Bronchial epithelial cell (primary cell): ENCODE measurements around the gene EFNA5. TPM values are rescaled to one million over a fixed set of nuclear protein-coding genes. Genes with fewer than 3 reads are reported as not detected.

ENCODE experiments used
- DNase-seq: peaks from one replicate; pipeline ENCODE4 v3.0.0-alpha.2; 2010; ENCODE audit warnings: low read depth
- FAIRE-seq: peaks from 2 replicates; lab custom pipeline; 2011; peaks lifted over from hg19 to GRCh38; lab: Jason Lieb, UNC
- H3K27me3 ChIP-seq: 2 replicates; pipeline ENCODE4 v1.5.1; 2011; ENCODE audit warnings: low read length; ENCODE audit not compliant: control insufficient read depth, insufficient read depth
- H3K36me3 ChIP-seq: 2 replicates; pipeline ENCODE4 v1.5.1; 2011; ENCODE audit warnings: low read length; ENCODE audit not compliant: control insufficient read depth, insufficient read depth
- H3K4me3 ChIP-seq: 2 replicates; pipeline ENCODE4 v1.5.1; 2011; ENCODE audit warnings: mild to moderate bottlenecking, low read depth, low read length, control low read depth
- CTCF ChIP-seq: IDR thresholded peaks from 2 replicates; pipeline ENCODE4 v1.5.1; 2011; ENCODE audit warnings: mild to moderate bottlenecking, moderate library complexity, low read length, control low read depth, inconsistent platforms; ENCODE audit not compliant: insufficient read depth, severe bottlenecking
- total RNA-seq: library from RNA; depleted of rRNA; stranded (reverse); fragments of >200 nt; gene quantifications from 2 replicates; pipeline ENCODE4 v1.2.1, GENCODE V29; 2014

Gene EFNA5
- total RNA-seq, 1 donor from 2014 or later = 3.9 TPM

- Histone ChIP-seq H3K4me3 (no peak overlapping the region), H3K27me3 (no peaks in the 10 kb centered on the region), H3K36me3 (no peaks in the 10 kb centered on the region)
- no peak for FAIRE-seq
- TF ChIP-seq CTCF = no peak
- DNase-seq = peak; percentile 82
Observed at GRCh38 chr5:107578051-107578635, 92.6 kb downstream of the EFNA5 start.

GRCh38 chr5:107577394-107577950 lies 93.3 kb downstream of the EFNA5 start:
- Histone ChIP-seq H3K27me3 (no peaks in the 10 kb centered on the region), H3K4me3 (no peak overlapping the region), H3K36me3 (no peaks in the 10 kb centered on the region)
- no peak for DNase-seq
- TF ChIP-seq CTCF = no peak
- FAIRE-seq = no peak

- no peaks in the 10 kb centered on the region for H3K27me3 ChIP-seq
- no peak overlapping the region for H3K4me3 ChIP-seq
- TF ChIP-seq CTCF = no peak
- H3K36me3 ChIP-seq = no peaks in the 10 kb centered on the region
- DNase-seq (peak; percentile 94), FAIRE-seq (no peak)
Observed at GRCh38 chr5:107576736-107577393, 93.9 kb downstream of the EFNA5 start.

- H3K4me3 ChIP-seq = no peak overlapping the region
- no peaks in the 10 kb centered on the region for H3K36me3 ChIP-seq
- no peak for TF ChIP-seq CTCF
- FAIRE-seq = no peak
- no peaks in the 10 kb centered on the region for H3K27me3 ChIP-seq
- DNase-seq = no peak
Observed at GRCh38 chr5:107576155-107576554, 94.6 kb downstream of the EFNA5 start.

GRCh38 chr5:107574287-107574686 lies 96.5 kb downstream of the EFNA5 start:
- no peak for TF ChIP-seq CTCF
- FAIRE-seq = no peak
- H3K4me3 ChIP-seq = no peak overlapping the region

More at GRCh38 chr5:107574287-107574686, 96.5 kb downstream of the EFNA5 start:
- no peaks in the 10 kb centered on the region for H3K36me3 ChIP-seq
- H3K27me3 ChIP-seq = no peaks in the 10 kb centered on the region
- DNase-seq = no peak
